ENCODE measurements around the gene TP53TG5. TPM values are rescaled to one million over a fixed set of nuclear protein-coding genes. Genes with fewer than 3 reads are reported as not detected.

Gene TP53TG5
- not detected for total RNA-seq
- under 1 TPM; 0.03 to 0.28 TPM for polyA plus RNA-seq
- long read RNA-seq, donor 1, result 0 reads
- long read RNA-seq, donor 2, result 0 reads
- long read RNA-seq, donor 3, result 0 reads
- long read RNA-seq, donor 4, result 0 reads
- long read RNA-seq, donor 5, result 0 reads

DNA sequence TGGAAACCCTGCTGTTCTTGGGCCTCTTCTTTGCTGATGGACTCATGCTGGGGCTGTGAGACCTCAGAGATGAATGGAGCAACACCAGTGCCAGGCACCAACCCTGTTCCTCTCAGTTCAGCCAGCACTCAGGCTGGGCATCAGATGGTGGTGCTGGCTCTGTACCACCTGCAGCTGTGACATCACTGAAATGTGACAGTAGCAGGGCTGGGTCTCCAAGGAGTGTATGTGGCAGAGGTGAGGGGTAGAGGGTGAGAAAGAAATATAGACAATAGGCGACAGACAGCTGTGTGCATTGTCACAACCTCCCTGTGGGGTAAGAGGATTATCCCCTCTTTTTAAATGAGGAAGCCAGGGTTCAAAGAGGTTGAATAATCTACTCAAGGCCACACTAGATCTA, at the start of gene TP53TG5:
Gene TP53TG5, minus strand, starts transcription at position 135 of the 400 bp plus-strand sequence. Its CDS starts 89 bp downstream, at position 46.
- Histone ChIP-seq H3K36me3 (ENCODE audit: control insufficient read depth in 4 of 4, insufficient read depth in 4 of 4, low read length in 4 of 4) (peaks cover 0 to 6% (median 1%) of the 10 kb centered on the region in 4 donors), H3K4me3 (no peak within 1 kb of the TSS), H3K27me3 (ENCODE audit: control insufficient read depth in 3 of 3, insufficient read depth in 3 of 3, low read length in 2 of 3) (no peaks in the 10 kb centered on the region), H3K27ac (ENCODE audit: low read depth in 1 of 2, low read length in 1 of 2) (peak within 1 kb of the TSS in 1 of 2 donors; percentile 59), H3K9me3 (ENCODE audit: control insufficient read depth in 4 of 4, insufficient read depth in 3 of 4, low read length in 3 of 4) (no peaks in the 10 kb centered on the region), H3K9ac (ENCODE audit: insufficient read depth in 1 of 2, low read length in 2 of 2) (no peak within 1 kb of the TSS), H3K4me1 (ENCODE audit: control insufficient read depth in 5 of 5, insufficient read depth in 5 of 5, low read length in 5 of 5) (peaks cover 0 to 11% (median 3%) of the 10 kb centered on the region in 5 donors)
- DNase-seq (no peak), ATAC-seq (ENCODE audit: insufficient read depth, low FRiP score) (no peak)
- TF ChIP-seq, protein P1, sequence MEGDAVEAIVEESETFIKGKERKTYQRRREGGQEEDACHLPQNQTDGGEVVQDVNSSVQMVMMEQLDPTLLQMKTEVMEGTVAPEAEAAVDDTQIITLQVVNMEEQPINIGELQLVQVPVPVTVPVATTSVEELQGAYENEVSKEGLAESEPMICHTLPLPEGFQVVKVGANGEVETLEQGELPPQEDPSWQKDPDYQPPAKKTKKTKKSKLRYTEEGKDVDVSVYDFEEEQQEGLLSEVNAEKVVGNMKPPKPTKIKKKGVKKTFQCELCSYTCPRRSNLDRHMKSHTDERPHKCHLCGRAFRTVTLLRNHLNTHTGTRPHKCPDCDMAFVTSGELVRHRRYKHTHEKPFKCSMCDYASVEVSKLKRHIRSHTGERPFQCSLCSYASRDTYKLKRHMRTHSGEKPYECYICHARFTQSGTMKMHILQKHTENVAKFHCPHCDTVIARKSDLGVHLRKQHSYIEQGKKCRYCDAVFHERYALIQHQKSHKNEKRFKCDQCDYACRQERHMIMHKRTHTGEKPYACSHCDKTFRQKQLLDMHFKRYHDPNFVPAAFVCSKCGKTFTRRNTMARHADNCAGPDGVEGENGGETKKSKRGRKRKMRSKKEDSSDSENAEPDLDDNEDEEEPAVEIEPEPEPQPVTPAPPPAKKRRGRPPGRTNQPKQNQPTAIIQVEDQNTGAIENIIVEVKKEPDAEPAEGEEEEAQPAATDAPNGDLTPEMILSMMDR (IDR thresholded peaks at IDR 0.05; ENCODE audit: control extremely low read depth, extremely low read depth), result no peak
- WGBS, 2 donors, result 83 to 87% methylated on average over 1 of the region's 1 CpG

DNA sequence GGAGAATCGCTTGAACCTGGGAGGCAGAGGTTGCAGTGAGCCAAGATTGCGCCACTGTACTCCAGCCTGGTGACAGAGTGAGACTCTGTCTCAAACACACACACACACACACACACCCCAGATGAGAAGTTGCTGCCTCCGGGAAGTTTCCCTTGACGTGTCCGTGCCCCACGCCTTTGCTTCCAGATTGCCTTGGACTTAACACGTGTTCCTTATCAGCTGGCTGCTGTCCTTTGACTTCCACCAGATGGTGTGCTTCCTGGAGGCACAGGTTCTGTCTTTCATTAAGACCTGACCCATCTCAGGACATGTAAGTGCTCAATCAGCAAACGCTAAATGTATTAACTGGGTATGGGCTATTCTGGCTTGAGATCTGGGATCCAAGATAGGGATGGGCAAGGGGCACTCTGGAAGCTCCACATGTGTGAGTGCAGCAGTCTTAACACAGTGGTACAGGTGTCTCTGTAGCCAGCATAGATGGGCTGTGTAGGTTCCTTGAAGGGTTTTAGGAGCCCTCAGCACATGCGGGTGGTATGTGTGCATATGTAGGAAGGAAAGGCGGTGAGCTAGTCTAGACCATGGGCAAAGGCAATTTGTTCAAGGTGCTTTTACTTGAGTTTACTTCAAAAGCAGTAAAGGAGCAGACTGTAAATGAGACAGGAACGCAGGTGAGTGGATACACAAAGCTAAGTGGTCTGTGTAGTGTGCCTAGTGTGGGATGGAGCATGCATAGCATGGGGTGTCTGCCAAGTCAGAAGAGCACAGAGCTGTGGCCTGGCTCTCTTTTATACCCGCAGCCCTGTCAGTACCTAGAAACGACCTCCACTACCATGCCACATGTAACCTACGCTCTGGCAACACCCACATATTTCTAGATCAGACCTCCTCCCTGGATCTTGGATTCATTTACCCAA, 49.4 kb upstream of the TP53TG5 start:
- DNase-seq, result no peak
- Histone ChIP-seq H3K4me1 (ENCODE audit: control insufficient read depth in 5 of 5, insufficient read depth in 5 of 5, low read length in 5 of 5) (no peaks in the 10 kb centered on the region), H3K9ac (ENCODE audit: insufficient read depth in 1 of 2, low read length in 2 of 2) (no peak overlapping the region), H3K9me3 (ENCODE audit: control insufficient read depth in 4 of 4, insufficient read depth in 3 of 4, low read length in 3 of 4) (no peaks in the 10 kb centered on the region), H3K36me3 (ENCODE audit: control insufficient read depth in 4 of 4, insufficient read depth in 4 of 4, low read length in 4 of 4) (peaks cover 5 to 21% (median 11%) of the 10 kb centered on the region in 4 donors), H3K4me3 (no peak overlapping the region), H3K27ac (ENCODE audit: low read depth in 1 of 2, low read length in 1 of 2) (no peak overlapping the region), H3K27me3 (ENCODE audit: control insufficient read depth in 3 of 3, insufficient read depth in 3 of 3, low read length in 2 of 3) (no peaks in the 10 kb centered on the region)
- 74 to 84% methylated on average over 14 of the region's 14 CpGs for WGBS, 2 donors
- TF ChIP-seq, protein P1 (IDR thresholded peaks at IDR 0.05; ENCODE audit: control extremely low read depth, extremely low read depth), result no peak
- no peak for ATAC-seq (ENCODE audit: insufficient read depth, low FRiP score)

DNA sequence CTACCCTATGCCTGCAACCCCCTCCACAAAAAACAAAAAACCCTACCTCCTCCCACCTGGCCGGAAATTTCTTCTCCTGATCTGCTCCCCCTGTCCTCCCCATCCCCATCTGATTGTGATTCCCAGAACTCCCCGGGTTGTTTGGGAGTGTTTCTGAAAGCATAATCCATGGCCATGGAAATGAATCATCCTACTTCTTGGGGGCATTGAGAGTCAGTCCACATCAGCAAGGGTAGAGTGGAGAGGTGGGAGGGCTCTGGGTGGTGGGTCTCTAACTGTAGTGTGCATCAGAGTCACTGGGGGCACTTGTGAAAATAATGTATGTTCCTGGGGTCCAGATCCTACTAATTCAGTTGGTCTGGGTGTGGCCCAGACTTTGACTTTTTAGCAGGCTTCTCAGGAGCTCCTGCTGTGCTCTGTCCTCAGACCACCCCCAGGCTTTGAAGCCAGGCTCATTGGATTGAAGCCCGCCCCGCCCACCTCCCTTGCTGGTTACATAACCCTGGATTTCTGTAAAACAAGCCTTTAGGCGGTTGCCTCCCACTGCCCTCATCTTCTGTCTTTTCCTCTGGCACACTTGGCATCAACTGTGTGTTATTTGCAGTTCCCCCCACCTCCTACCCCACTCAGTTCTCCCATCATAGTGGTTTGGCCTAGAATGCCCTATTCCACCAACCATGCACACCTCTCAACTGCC, 48.3 kb upstream of the TP53TG5 start:
- ATAC-seq (ENCODE audit: insufficient read depth, low FRiP score) (no peak), DNase-seq (no peak)
- no peak overlapping the region for H3K4me3 ChIP-seq
- H3K4me1 ChIP-seq (ENCODE audit: control insufficient read depth in 5 of 5, insufficient read depth in 5 of 5, low read length in 5 of 5), result no peaks in the 10 kb centered on the region
- 85 to 86% methylated on average over 5 of the region's 5 CpGs for WGBS, 2 donors
- H3K36me3 ChIP-seq (ENCODE audit: control insufficient read depth in 4 of 4, insufficient read depth in 4 of 4, low read length in 4 of 4), result peaks cover 8 to 24% (median 15%) of the 10 kb centered on the region in 4 donors
- TF ChIP-seq, protein P1 (IDR thresholded peaks at IDR 0.05; ENCODE audit: control extremely low read depth, extremely low read depth), result no peak
- H3K9me3 ChIP-seq (ENCODE audit: control insufficient read depth in 4 of 4, insufficient read depth in 3 of 4, low read length in 3 of 4), result no peaks in the 10 kb centered on the region
- no peaks in the 10 kb centered on the region for H3K27me3 ChIP-seq (ENCODE audit: control insufficient read depth in 3 of 3, insufficient read depth in 3 of 3, low read length in 2 of 3)
- H3K27ac ChIP-seq (ENCODE audit: low read depth in 1 of 2, low read length in 1 of 2), result no peak overlapping the region
- no peak overlapping the region for H3K9ac ChIP-seq (ENCODE audit: insufficient read depth in 1 of 2, low read length in 2 of 2)

All from lung (tissue), 16 donors.